IPS-NIHi7 (cell line): ENCODE measurements around the gene CTNNA2.
"Not testable (repeated sequence)": the region's sequence is repeated elsewhere in the genome, so short reads cannot be mapped to it uniquely, and the experiment has no call there.

Experiments
- DNase-seq: peaks from one replicate; pipeline ENCODE4 v3.0.0; 2012; ENCODE audit warnings: mixed read lengths; ENCODE audit errors: extremely low spot score

The CTNNA2 gene

DNA sequence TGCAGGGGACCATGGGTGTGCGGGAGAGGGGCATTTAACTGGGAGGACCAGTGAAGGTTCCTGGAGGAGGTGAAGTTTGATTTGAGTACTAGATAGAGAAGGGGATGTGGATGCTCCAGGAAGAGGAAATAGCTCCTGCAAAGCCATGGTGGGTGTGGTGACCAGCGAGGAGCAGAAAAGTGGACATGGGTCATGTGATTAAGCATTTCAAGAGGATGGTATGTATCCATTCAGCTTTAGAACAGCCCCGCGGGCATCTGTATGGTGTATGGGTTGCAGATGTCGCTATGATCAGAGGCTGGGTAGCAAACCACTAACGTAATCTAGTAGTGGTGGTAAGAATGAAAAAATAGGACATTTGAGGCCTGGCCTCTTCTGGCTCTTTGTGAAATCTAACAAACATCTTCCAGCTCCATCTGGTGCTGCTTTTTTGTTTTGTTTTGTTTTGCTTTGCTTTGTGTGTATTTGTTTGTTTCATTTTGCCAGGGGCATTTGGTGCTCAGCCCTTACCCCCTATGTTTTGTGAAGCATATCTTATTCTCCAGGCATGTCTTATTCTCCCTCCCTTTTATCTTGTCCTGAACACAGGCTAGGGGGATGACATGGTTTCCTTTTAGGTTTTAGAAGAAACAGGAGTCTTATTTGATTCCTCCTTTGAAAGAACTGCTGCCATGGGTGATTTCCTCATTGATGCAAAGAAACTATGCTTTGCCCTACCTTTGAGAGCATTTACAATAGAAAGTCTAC is 565.6 kb downstream of the CTNNA2 start:
- DNase-seq, result no peak

DNA sequence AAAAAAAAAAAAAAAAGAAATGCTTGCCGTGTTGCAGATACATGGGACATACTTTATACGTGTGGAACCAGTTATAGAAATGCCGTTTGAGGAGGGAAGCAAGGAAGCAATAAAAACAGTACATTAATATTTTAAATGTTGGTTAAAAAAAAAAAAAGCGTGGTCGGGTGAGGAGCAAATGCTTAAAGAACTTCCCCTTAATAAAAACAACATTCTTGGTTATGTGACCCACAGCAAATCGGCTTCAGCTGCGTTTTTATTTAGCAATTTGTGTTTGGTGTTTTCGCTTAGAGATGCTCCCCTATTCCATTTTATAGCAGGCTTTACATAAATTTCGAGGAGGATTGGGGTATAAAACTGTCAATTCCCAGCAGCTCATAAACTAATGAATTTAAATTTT is 568.1 kb downstream of the CTNNA2 start:
- no peak for DNase-seq

DNA sequence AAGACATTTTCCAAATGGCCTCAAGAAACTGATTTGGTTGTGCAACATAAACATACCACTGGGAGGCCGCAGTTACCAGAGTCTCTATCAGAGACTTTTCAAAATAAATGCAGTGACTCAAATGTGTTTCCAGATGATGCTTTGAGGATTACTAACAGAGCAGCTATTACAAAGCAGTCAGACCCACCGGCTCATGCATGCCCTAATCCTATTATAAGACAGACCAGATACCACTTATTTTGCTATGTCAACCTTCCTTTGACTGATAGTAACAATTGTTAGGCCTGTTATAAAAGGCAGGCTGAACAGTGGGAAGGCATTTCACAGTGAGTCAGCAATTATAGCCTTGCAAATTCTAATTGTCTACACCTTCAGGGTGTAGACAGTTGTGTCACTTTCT is 574.0 kb downstream of the CTNNA2 start:
- peak; percentile 12 for DNase-seq

DNA sequence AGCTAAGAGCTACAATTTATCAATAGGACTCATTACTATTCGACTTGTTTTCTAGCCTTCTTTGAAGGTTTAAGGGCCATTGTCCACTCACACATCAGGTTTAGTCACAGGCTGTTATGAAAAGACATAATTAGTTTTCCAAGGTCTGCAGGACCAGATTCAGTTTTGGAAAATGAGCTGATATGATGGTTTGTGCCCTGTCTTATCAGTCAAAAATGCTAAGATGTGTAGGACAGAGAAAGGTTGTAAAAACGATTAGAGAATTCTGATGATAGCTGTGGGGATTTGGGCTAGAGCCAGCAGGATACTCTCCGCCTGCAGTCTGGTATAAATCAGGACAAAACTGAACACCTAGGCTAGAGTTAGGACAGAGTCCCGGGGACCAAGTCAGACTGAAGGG is 578.4 kb downstream of the CTNNA2 start:
- no peak for DNase-seq

DNA sequence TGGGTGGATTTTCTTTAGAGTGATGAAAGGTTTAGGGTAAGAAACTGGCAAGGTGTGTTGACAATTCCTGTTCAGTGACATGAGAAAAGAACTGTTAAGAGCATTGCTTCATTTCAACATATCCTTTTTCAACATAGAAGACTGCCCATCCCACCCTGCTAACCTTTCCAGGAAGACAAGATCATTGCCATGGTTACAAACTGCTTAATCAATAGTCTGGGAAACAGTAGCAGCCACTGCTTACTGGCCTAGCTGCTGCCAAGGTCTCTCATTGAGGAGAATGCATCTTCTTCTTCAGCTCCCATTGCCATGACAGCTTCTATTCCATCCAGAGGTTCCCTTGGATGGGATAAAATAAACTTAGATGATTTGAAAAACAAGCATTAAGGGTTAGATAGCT is 579.6 kb downstream of the CTNNA2 start:
- DNase-seq, result no peak

DNA sequence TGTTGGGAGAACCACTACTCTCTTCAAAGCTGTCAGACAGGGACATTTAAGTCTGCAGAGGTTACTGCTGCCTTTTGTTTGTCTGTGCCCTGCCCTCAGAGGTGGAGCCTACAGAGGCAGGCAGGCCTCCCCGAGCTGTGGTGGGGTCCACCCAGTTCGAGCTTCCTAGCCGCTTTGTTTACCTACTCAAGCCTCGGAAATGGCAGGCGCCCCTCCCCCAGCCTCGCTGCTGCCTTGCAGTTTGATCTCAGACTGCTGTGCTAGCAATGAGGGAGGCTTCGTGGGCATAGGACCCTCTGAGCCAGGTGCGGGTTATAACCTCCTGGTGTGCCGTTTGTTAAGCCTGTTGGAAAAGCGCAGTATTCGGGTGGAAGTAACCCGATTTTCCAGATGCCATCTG is 585.7 kb downstream of the CTNNA2 start:
- DNase-seq, result not testable (repeated sequence)

DNA sequence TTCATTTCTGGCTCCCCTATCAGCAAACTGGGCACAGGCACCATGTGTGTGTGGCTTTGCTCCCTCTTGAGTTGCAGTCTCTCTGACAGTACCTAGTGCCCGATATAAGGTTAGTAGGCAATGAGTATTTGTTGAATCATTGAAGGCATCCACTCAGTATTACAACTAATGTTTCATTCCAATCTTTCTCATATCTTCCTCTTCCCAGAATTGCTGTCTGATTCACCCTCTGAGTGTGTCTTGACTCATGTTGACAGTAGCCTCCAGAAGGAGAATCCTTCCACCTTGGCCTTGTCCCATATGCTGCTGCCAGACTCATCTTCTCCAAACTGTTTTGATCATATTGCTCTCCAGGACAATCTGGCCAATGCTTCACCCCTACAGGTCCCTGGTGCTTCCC is 589.2 kb downstream of the CTNNA2 start:
- no peak for DNase-seq

DNA sequence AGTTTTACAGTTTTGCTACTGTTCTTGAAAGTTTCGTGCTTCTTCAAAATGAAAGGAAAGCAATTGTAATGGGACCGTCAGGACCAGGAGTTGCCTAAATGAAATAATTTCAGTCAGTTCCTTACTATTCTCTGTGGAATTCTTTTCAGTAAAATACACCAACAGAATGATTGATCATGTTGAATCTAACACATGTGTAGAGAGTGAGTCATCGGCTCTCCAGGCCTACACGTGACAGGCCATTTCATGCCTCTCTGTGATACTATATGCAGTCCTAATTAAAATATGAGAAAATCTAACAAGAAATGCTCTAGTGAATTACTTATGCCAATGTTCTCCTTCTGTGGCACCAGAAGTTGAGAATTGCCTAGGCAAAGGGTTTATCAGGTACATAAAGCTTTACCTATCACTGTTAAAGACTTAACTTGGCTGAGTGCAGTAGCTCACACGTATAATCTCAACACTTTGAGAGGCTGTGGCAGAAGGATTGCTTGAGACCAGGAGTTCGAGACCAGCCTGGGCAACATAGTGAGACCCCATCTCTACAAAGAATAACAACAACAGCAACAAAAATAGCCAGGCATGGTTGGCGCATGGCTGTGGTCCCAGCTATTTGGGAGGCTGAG is 592.3 kb downstream of the CTNNA2 start:
- DNase-seq, result no peak

DNA sequence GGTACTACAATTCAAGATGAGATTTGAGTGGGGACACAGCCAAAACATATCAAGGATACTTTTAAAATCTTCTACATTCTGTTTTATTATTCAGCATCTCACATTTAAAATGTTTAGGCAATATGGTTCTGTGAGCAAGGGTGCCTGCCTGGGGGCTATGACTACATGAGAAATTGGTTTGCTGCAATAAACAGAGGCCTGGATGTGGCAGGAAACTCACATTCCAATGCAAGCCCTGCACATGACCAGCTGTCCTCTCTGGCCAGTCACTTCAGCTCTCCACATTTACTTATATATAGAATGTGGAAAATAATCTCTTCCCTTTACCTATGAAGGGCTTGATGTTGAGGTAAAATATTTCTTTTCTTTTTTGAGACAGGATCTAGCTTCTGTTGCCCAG is 598.3 kb downstream of the CTNNA2 start:
- DNase-seq, result no peak

DNA sequence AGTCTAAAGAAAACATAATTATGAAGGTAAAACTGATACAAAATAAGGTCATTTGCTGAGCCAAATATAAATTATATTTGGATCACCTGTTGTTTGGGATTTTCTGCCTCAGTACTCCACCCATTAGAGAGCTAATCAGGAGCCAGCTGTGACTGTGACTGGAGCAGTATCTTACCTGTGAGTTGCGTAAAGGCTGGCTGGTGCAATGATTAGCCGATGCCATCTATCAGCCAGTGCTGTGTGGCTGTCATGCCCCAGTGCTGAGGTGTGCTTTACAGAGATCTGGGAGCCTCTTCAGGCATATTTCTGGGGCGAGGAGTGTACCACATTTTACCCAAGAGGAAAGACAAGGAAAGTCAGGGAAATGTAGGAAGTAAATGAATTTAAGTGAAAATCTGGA is 599.9 kb downstream of the CTNNA2 start:
- no peak for DNase-seq

DNA sequence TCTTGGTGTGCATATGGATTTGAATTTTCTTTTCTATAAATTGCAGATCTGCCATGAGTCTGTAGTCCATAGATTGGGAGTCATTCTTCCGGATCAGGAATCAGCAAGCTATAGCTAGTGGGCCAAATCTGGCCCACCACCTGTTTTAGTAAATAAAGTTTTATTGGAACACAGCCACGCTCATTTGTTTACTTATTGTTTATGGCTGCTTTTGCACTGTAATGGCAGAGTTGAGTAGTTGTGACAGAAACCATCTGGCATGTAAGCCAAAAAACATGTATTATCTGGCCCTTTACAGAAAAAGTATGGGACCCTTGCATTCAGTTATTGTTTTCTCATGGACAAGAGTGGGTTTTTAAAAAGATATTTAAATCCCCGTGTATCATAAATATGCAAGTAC is 600.5 kb downstream of the CTNNA2 start:
- DNase-seq, result no peak

DNA sequence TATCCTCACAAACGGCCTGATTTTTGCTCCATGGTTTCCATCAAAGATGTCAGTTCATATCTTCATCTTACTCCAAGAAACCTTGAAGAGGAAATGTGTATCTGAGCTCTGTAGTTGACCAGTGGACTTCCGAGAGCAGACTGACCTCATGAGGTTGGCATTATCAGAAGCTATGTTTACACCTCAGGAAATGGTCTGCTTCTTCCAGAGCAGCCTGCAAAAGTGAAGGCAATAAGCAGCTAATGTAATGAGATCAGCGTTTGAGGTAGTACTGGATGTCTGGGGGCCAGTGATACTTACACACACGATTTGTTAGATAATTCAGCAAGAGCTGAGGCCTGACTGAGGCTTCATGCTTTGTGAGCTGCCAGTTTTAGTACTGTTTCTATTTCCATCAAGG is 602.0 kb downstream of the CTNNA2 start:
- no peak for DNase-seq

DNA sequence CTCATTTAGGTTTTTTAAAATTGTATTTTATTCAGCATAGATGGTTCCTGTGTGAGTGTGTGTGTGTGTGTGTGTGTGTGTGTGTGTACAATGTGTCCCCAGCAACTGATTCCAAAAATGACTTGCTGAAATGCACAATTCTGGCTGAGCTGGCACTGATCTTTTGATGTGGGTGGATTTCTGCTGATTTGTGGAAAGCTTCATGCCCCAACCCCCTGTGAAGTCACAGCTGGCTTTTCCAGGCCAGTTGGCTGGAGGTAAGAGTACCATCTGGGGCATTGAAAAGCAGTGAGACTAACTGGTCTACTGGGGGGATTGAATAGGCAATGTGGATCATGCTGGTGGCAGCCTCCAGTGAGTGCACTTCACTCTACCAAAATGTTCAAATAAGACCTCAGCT is 604.5 kb downstream of the CTNNA2 start:
- DNase-seq, result no peak

DNA sequence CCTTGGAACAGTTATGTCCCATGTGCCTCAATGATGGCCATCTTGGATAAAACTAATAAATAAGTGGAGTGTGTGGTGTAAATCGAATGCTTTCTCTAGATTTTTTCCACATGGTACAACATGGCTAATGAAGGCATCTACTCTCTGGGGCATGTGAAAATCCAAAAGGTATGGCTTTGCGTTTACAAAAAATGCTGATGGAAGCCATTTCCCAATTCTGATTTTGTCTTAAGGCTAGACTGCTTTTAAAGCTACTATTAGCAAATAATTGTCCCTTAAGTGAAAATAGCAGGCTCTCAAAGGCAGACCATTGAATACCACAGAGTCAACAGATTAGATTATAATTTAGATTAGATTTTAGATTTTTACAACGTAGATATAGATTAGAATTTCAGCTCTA is 608.0 kb downstream of the CTNNA2 start:
- no peak for DNase-seq

DNA sequence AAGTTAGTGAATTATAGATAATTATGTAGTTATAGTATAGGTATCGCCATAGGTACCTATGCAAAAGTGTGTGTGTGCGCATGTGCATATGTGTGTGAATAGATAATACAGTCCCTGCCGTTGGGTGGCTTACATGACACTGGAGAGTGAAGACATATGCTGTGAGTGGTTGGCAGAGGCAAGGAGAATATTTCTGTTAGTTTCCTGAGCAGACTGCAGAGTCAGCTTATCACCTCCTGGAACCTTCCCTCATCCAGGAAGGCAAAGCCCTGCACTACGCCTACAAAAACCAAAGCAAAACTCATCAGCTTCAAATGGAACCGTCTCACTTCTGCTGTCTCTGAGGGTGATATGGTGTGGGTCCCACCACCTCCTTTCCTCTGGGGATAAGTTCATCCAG is 609.8 kb downstream of the CTNNA2 start:
- no peak for DNase-seq

DNA sequence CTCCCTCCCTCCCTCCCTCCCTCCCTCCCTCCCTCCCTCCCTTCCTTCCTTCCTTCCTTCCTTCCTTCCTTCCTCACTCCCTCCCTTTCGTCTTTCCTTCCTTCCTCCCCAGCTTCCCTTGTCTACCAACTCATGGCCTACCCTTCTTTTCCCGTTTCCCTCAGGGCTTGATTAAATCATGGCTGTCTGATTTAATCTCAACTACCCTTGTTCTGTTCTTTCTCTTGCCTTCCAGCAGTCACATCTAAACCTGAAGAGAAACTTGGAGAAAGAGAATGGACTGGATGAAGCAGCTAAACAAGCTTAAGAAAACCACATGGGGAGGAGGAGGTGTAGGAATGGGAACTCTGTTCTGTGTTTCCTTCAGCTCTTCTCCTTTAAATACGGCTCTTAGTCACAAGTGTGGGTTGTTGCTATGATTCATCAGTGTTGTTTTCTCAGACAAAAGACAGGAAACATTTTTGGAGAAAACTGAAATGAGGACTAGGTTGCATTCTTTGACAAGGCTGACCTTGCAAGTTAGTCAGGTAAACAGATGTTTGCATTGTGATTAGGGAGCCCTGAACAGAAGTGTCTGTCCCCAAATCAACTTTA is 613.8 kb downstream of the CTNNA2 start:
- DNase-seq, result no peak

DNA sequence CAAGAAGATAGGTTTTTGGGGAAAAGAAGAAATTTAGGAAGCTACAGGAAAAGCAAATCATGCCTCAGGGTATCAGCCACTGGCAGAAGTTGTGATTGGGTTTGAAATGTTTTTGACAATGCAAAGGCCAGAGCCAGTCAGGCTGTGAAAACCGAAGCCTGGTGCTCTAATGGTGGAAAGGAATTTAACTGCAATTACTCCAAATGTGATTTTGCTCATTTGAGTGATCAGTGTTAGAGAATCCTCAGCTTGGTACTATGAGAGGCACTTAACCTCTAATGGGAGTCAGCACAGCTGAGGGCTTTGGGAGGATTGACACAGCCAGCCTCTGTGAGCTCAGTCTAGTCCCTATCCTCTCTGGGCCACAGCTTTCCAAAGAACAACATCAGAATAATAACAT is 615.2 kb downstream of the CTNNA2 start:
- no peak for DNase-seq

DNA sequence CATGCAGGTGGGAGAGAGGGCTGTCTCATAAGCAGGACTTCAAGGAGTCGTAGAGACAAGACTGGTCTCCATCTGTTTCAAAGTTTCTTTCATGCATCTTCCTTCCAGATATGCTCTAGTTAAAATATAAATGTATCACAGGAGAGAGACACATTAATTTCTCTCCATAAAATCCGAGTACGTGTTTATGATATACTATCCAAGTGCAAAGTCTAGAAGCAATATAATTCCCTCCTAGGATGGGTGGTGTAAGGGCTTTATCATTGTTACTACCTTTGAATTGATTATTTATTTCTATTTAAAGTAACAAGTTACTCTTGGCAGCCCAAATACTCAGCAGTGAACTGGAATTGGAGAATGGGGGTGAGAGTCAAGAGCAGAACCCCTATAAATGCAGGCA is 619.4 kb downstream of the CTNNA2 start:
- no peak for DNase-seq

DNA sequence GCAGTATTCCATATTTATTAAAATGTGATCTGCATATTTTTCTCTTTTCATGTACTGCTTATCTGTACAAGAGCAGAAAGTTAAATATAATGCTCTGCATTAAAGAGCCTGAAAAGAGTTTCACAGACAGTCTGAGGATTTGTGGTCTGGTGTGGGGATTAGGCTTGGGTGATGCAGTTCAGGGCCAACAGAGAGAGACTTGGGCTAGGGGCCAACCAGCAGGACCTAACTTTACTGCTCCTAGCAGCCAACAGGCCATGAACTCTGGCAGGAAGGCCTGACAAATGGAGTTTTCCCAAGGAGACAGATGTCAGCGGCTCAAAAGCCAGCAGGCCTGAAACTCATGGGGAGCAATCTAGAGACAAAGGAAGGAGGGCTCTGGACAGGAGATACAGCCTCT is 622.1 kb downstream of the CTNNA2 start:
- DNase-seq, result no peak

DNA sequence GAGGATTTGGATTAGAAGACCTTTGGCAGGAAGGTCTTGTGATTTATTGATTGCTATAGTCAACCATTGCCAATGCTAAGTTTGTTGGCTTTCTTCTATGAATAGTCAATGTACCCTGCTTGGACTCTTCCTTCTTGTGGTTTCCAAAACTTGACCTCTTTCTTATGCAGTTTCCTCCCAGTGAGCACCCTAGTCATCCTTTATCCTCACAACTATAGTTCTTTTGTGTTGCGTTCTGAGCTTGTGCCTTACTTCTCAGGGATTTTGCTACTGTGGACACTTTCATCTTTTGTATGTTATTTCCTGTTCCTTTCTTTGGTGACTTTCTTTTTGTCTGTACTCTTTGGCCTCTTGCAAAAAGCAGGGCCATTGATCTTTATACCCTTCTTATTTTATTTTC is 623.5 kb downstream of the CTNNA2 start:
- no peak for DNase-seq

DNA sequence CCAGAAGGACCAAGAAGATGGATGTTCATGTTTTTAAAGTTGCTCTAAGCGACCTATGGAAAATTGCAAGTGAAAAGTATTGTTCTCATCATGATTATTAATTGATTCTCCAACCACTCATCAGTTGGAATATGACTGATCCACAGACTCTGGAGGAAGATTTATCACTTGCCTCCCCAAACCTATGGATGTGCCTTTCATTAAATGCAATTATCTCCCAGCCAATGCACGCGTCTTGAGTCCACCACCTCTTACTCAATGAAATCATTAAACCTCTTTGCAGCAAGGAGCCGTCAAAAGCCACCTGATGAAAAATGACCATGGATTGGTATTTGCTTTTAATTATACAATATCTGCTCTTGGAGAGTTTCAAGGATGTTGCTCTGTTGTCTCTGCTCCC is 626.1 kb downstream of the CTNNA2 start:
- DNase-seq, result no peak

DNA sequence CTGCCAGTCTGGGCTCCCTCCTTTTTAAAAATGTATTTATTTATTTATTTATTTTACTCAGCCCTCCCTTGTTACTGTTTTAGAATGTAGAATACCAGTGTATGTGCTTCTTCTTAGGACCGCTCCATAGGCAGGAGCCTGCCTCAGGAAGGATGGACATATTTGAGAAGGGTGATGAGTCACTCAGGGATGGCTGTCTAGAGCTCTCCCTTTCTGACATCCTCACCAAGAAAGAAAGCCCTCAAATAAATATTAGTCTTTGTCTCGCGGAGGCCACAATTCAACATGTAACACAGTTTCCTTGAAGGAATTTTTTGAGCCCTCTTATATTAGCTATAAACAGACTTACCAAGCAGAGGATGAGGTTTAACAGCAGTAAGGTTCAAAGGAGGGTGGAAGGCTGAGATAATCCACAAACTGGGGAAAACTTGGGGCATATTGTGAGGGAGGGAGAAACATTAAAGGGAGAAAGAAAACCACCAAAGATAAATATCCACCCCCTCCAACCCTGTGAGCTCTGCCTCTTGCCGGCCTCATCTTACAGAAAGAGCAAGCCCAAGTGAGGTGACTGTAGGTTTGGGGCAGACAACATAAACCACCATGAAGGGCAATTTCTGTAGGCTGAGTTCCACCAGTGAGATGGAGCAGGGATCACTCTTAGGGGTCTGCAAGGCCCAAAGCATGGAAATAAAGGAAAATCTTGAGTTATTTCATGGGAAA is 628.3 kb downstream of the CTNNA2 start:
- no peak for DNase-seq

DNA sequence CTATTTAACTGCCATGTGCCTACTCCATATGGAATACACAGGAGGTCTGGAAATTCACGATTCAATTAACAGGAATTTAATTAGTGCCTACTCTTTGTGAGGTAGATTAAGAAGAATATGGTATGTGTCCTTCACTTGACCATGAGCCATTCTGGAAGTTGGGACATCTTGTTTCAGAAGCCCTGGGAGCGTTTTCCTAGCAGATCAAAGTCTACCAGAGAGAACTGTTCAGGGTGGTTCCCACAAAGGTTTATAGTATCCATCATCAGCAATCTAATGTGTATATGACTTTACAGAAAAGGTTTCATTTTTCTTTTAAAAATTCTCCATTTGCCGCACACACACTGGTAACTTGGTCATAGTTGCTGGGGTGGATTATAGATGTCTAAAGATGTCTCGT is 632.6 kb downstream of the CTNNA2 start:
- no peak for DNase-seq
